Transverse colon (tissue), 3 donors: ENCODE measurements around the gene CEACAM4.

Experiments
- CTCF ChIP-seq, 5 experiments: fragments of 200-600 bp in 3 of 5; fragments of 450-650 bp in 2 of 5; sonication (generic) in 3 of 5; IDR thresholded peaks; 1 replicate in 2 of 5; 2 replicates in 3 of 5; pipeline ENCODE4 v1.5.1; 2016 to 2017; ENCODE audit warnings: antibody characterized with exemption in 5 of 5, inconsistent platforms in 3 of 5, mild to moderate bottlenecking in 2 of 5, moderate library complexity in 1 of 5
- EP300 ChIP-seq: sonication (generic); formaldehyde crosslinking; IDR thresholded peaks from one replicate; pipeline ENCODE4 v1.6.1; 2017; ENCODE audit warnings: antibody characterized with exemption, low read depth
- POLR2A ChIP-seq: fragments of 450-650 bp; IDR thresholded peaks from one replicate; pipeline ENCODE4 v1.6.1; 2016; ENCODE audit warnings: antibody characterized with exemption, mild to moderate bottlenecking, moderate library complexity

- TF ChIP-seq CTCF (IDR thresholded peaks at IDR 0.05) (no peak), POLR2A (no peak), EP300 (no peak)
These were observed 31.0 kb downstream of the CEACAM4 start for GRCh38 chr19:41595890-41596280.
